ENCODE measurements around the gene CAMK2D.

Gene CAMK2D

DNA sequence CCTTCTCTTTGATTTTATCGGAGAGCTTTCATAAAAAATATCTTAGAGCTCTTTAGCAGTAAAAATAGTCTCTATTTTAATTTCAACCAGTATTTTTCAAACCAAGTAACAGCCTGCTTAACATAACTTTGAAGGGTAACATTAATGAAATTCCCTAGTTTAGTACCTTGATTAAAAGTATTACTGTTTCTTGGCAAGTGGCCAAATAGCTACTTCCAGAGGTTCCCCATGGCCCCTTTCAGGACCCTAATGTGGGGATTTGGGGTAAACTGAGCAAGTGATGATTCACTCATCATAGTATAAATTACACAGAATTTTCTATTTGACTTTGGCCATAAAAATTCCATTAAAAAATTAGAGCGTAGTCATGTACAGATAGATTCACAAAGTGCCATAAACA lies 211.0 kb downstream of the CAMK2D start:
- Histone ChIP-seq H3K4me3 (ENCODE audit: low read depth, low read length) (no peak overlapping the region), H3K4me1 (ENCODE audit: control insufficient read depth, insufficient read depth, low read length) (0 out of 2 replicates have a peak, but pooled peaks cover 6% of the 10 kb centered on the region), H3K36me3 (ENCODE audit: control insufficient read depth, insufficient read depth, low read length) (no peaks in the 10 kb centered on the region), H3K27me3 (ENCODE audit: control insufficient read depth, insufficient read depth, low read length) (no peaks in the 10 kb centered on the region), H3K9me3 (ENCODE audit: control insufficient read depth, insufficient read depth, low read depth, low read length) (no peaks in the 10 kb centered on the region), H3K27ac (ENCODE audit: low read depth, low read length) (no peak overlapping the region), H3K9ac (ENCODE audit: low read length) (no peak overlapping the region)

DNA sequence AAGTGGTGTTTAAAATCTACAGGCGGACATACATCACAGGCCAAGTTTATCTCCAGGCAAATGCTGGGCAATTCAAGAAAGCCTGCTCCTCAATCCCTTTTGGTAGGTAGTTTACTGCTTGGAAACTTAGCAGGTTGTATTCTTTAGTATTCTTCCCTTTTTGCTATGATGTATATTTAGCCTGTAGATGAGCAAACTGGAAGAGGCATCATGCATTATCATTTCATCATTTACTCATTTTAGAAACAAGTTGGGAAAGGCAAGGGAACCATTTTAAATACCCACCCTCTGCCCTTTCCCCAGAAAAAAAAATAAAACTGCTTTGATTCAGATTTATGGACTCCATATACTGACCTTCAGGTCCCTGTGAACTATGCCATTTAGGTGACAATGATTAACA lies 213.2 kb downstream of the CAMK2D start:
- H3K4me3 ChIP-seq (ENCODE audit: low read depth, low read length) = no peak overlapping the region
- no peaks in the 10 kb centered on the region for H3K36me3 ChIP-seq (ENCODE audit: control insufficient read depth, insufficient read depth, low read length)
- 0 out of 2 replicates have a peak, but pooled peaks cover 6% of the 10 kb centered on the region for H3K4me1 ChIP-seq (ENCODE audit: control insufficient read depth, insufficient read depth, low read length)
- no peak overlapping the region for H3K9ac ChIP-seq (ENCODE audit: low read length)
- no peak overlapping the region for H3K27ac ChIP-seq (ENCODE audit: low read depth, low read length)
- H3K27me3 ChIP-seq (ENCODE audit: control insufficient read depth, insufficient read depth, low read length) = no peaks in the 10 kb centered on the region
- no peaks in the 10 kb centered on the region for H3K9me3 ChIP-seq (ENCODE audit: control insufficient read depth, insufficient read depth, low read depth, low read length)

DNA sequence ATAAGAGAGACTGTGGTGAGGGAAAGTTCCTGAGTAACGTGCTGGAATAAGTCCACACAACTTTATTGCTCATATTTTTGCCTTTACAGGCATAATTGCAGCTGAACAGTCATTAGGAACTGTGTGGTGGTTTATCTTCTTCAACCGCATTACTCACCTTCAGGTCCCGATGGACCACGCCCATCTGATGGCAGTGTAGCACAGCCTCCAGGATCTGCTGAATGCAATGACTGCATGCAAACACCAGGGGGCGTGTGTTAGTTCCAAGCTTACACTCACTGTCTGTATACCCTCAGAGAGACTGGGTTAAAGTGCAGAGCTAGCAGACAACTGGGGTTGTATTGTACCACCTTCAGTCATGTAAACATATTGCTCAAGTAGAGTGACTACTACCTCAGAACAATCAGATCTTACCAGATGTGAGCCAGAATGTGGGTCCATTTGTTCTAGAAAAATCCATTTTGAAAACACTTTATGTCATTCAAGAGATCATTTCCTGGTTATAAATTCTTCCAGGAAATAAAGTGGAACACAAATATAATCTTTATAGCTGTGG lies 214.0 kb downstream of the CAMK2D start:
- Histone ChIP-seq H3K9me3 (ENCODE audit: control insufficient read depth, insufficient read depth, low read depth, low read length) (no peaks in the 10 kb centered on the region), H3K4me1 (ENCODE audit: control insufficient read depth, insufficient read depth, low read length) (0 out of 2 replicates have a peak, but pooled peaks cover 6% of the 10 kb centered on the region), H3K27me3 (ENCODE audit: control insufficient read depth, insufficient read depth, low read length) (no peaks in the 10 kb centered on the region), H3K27ac (ENCODE audit: low read depth, low read length) (no peak overlapping the region), H3K4me3 (ENCODE audit: low read depth, low read length) (no peak overlapping the region), H3K9ac (ENCODE audit: low read length) (no peak overlapping the region), H3K36me3 (ENCODE audit: control insufficient read depth, insufficient read depth, low read length) (no peaks in the 10 kb centered on the region)

DNA sequence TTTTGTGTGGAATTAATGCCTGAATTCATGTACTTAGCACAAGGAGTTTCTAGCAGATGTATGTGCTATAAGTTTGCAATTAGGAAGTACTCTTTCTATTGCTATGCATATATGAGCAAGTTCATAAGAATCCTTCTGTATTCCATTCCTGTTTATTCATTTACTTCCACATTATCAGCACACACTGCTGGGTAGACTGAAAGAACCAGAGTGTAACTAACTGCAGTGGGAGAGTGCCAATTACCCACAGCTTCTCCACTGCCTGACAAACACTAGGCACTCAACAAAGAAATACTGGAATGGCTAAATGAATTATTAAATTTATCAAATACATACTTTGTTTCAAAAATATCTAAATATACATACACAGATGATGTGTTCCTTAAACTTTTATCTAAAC lies 219.6 kb downstream of the CAMK2D start:
- no peaks in the 10 kb centered on the region for H3K9me3 ChIP-seq (ENCODE audit: control insufficient read depth, insufficient read depth, low read depth, low read length)
- no peak overlapping the region for H3K27ac ChIP-seq (ENCODE audit: low read depth, low read length)
- H3K4me3 ChIP-seq (ENCODE audit: low read depth, low read length) = no peak overlapping the region
- 0 out of 2 replicates have a peak, but pooled peaks cover 3% of the 10 kb centered on the region for H3K4me1 ChIP-seq (ENCODE audit: control insufficient read depth, insufficient read depth, low read length)
- no peaks in the 10 kb centered on the region for H3K27me3 ChIP-seq (ENCODE audit: control insufficient read depth, insufficient read depth, low read length)
- H3K9ac ChIP-seq (ENCODE audit: low read length) = no peak overlapping the region
- H3K36me3 ChIP-seq (ENCODE audit: control insufficient read depth, insufficient read depth, low read length) = no peaks in the 10 kb centered on the region

DNA sequence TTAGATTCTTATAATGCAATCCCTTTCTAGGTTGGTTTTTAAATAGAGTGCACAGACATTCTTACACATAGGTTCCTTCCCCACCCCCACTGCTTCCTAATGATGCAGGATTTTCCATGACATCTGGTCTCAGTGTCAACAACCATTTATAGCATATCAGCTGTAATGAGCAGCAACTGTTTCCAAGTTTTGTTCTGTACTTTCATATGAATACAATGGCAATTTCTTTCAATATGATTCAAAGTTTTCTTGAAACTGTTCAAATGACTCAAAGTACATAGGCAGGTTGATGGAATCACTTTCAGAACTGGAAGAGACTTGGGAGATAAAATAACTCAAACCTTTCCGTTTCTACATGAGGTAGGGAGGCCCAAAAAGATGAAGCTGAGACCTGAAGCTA lies 220.7 kb downstream of the CAMK2D start:
- H3K27ac ChIP-seq (ENCODE audit: low read depth, low read length) = no peak overlapping the region
- H3K9me3 ChIP-seq (ENCODE audit: control insufficient read depth, insufficient read depth, low read depth, low read length) = no peaks in the 10 kb centered on the region
- H3K4me3 ChIP-seq (ENCODE audit: low read depth, low read length) = no peak overlapping the region
- H3K27me3 ChIP-seq (ENCODE audit: control insufficient read depth, insufficient read depth, low read length) = no peaks in the 10 kb centered on the region
- H3K36me3 ChIP-seq (ENCODE audit: control insufficient read depth, insufficient read depth, low read length) = no peaks in the 10 kb centered on the region
- 0 out of 2 replicates have a peak, but pooled peaks cover 3% of the 10 kb centered on the region for H3K4me1 ChIP-seq (ENCODE audit: control insufficient read depth, insufficient read depth, low read length)
- no peak overlapping the region for H3K9ac ChIP-seq (ENCODE audit: low read length)

DNA sequence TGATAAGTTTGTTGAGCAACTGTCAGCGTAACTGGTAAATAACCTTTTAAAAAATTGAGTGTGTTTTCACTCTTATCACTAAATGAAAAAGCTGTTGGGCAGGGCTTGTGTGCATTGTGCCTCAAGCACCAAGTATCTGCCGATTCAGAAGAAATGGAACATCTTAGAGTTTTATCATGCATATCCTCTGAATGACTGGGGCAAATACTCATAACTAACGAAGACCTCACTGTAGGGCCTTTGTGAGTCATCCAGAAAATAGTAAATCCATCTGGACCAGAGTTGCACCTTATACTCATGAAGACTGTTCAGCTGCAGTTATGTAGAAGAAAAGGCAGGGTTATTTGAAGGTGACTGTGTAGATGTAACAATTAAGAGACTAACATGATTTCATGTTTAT lies 222.1 kb downstream of the CAMK2D start:
- H3K4me1 ChIP-seq (ENCODE audit: control insufficient read depth, insufficient read depth, low read length) = 0 out of 2 replicates have a peak, but pooled peaks cover 3% of the 10 kb centered on the region

DNA sequence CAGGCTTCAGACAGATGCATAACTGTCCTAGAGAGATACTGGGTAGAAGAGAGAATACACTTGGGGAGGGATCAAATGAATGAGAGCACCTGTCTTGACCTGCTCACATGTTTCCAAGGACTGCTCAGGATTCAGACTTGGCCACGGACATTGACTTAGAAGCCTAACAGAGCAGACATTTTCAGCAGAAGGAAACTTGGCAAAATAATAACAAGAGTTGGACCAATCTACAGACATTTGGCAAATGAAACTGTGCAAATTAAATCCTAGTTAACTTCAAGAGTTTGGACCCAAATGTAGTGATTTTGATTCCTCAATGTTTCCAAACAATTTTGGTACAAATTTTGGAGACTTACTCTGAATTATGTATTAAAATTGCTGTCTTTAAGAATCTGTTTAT lies 223.9 kb downstream of the CAMK2D start:
- Histone ChIP-seq H3K9ac (ENCODE audit: low read length) (no peak overlapping the region), H3K27ac (ENCODE audit: low read depth, low read length) (no peak overlapping the region), H3K4me3 (ENCODE audit: low read depth, low read length) (no peak overlapping the region), H3K9me3 (ENCODE audit: control insufficient read depth, insufficient read depth, low read depth, low read length) (no peaks in the 10 kb centered on the region), H3K27me3 (ENCODE audit: control insufficient read depth, insufficient read depth, low read length) (no peaks in the 10 kb centered on the region), H3K4me1 (ENCODE audit: control insufficient read depth, insufficient read depth, low read length) (0 out of 2 replicates have a peak, but pooled peaks cover 3% of the 10 kb centered on the region), H3K36me3 (ENCODE audit: control insufficient read depth, insufficient read depth, low read length) (no peaks in the 10 kb centered on the region)

More for the DNA sequence above, 222.1 kb downstream of the CAMK2D start:
- Histone ChIP-seq H3K27ac (ENCODE audit: low read depth, low read length) (no peak overlapping the region), H3K4me3 (ENCODE audit: low read depth, low read length) (no peak overlapping the region), H3K9ac (ENCODE audit: low read length) (no peak overlapping the region), H3K27me3 (ENCODE audit: control insufficient read depth, insufficient read depth, low read length) (no peaks in the 10 kb centered on the region), H3K9me3 (ENCODE audit: control insufficient read depth, insufficient read depth, low read depth, low read length) (no peaks in the 10 kb centered on the region), H3K36me3 (ENCODE audit: control insufficient read depth, insufficient read depth, low read length) (no peaks in the 10 kb centered on the region)

DNA sequence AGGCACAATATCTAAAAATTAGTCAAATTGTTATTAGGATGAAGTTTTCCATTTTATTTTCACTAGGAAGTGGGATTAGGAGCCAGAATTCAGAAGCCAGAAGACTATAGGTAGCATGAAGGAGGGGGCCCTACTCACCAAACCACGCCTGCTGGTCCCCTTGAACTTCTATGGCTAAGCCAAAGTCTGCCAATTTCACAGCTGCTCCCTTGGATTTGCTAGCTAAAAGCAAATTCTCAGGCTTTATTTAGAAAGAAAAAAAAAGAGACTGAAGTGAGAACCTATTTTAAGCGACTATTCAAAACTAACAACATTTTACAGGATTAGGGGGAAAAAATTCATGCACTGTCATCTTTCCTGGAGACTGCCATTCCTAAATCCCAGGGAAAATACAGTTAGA lies 224.3 kb downstream of the CAMK2D start:
- Histone ChIP-seq H3K27ac (ENCODE audit: low read depth, low read length) (no peak overlapping the region), H3K36me3 (ENCODE audit: control insufficient read depth, insufficient read depth, low read length) (no peaks in the 10 kb centered on the region), H3K4me3 (ENCODE audit: low read depth, low read length) (no peak overlapping the region), H3K27me3 (ENCODE audit: control insufficient read depth, insufficient read depth, low read length) (no peaks in the 10 kb centered on the region), H3K9ac (ENCODE audit: low read length) (no peak overlapping the region), H3K4me1 (ENCODE audit: control insufficient read depth, insufficient read depth, low read length) (0 out of 2 replicates have a peak, but pooled peaks cover 3% of the 10 kb centered on the region), H3K9me3 (ENCODE audit: control insufficient read depth, insufficient read depth, low read depth, low read length) (no peaks in the 10 kb centered on the region)

DNA sequence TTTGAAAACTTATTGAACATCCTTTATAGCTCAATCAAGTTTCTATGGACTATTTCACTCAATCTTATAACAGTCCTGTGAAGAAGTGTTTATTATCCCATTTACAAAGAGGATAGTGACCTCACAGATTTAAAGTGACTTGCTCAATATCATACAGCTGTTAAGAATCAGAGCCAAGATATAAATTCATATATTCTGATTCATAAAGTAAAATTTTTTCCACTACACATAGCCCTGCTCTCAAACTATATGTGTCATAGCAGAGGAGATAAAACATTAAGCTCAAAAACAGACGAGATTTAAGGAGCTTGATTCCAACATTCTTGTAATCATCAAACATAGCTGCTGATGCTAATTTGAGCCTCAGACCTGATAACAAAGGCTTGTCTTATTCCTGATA lies 226.8 kb downstream of the CAMK2D start:
- H3K9ac ChIP-seq (ENCODE audit: low read length) = no peak overlapping the region
- H3K27ac ChIP-seq (ENCODE audit: low read depth, low read length) = no peak overlapping the region
- H3K9me3 ChIP-seq (ENCODE audit: control insufficient read depth, insufficient read depth, low read depth, low read length) = no peaks in the 10 kb centered on the region
- no peaks in the 10 kb centered on the region for H3K36me3 ChIP-seq (ENCODE audit: control insufficient read depth, insufficient read depth, low read length)
- no peak overlapping the region for H3K4me3 ChIP-seq (ENCODE audit: low read depth, low read length)
- 0 out of 2 replicates have a peak, but pooled peaks cover 3% of the 10 kb centered on the region for H3K4me1 ChIP-seq (ENCODE audit: control insufficient read depth, insufficient read depth, low read length)
- H3K27me3 ChIP-seq (ENCODE audit: control insufficient read depth, insufficient read depth, low read length) = no peaks in the 10 kb centered on the region

DNA sequence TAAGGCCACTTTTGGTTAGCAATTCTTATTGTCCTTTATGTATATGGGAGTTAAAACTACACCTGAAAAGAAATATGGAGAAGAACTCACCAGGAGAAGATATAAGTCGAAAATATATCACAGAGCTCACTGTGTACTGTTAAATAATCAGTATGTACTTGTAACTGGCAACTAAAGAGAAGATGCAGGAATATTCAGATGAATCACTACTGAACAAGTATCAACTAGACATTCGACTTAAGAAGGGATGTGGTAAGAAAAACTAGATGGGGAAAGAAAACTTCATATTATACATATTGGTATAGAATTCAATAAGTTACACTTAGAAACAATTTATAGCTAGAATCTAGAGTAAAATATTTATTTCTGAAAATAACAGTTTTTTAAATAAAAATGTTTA lies 230.0 kb downstream of the CAMK2D start:
- no peaks in the 10 kb centered on the region for H3K36me3 ChIP-seq (ENCODE audit: control insufficient read depth, insufficient read depth, low read length)

DNA sequence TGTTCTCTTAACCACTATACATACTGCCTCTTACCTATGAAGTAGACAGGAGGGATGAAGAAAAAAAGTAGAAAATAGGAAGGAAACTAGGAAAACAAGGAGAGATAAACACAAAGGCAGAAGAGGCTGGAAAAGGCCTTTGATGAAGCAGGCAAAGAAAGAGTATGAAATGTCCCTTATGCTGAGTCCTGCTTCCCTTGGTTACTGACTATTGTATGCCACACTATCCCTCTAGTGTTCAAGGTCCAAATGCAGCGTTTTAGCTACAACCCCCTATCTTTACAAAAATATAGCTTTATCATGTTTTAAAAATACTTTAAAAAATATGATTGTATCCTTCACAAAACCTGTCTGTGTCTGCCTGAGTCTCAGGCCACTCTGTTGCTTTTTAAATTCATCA lies 233.1 kb downstream of the CAMK2D start:
- Histone ChIP-seq H3K27me3 (ENCODE audit: control insufficient read depth, insufficient read depth, low read length) (no peaks in the 10 kb centered on the region), H3K27ac (ENCODE audit: low read depth, low read length) (no peak overlapping the region), H3K36me3 (ENCODE audit: control insufficient read depth, insufficient read depth, low read length) (no peaks in the 10 kb centered on the region), H3K4me1 (ENCODE audit: control insufficient read depth, insufficient read depth, low read length) (peaks cover 17% of the 10 kb centered on the region), H3K9ac (ENCODE audit: low read length) (no peak overlapping the region), H3K4me3 (ENCODE audit: low read depth, low read length) (no peak overlapping the region), H3K9me3 (ENCODE audit: control insufficient read depth, insufficient read depth, low read depth, low read length) (no peaks in the 10 kb centered on the region)

More for the DNA sequence above, 230.0 kb downstream of the CAMK2D start:
- Histone ChIP-seq H3K4me3 (ENCODE audit: low read depth, low read length) (no peak overlapping the region), H3K9ac (ENCODE audit: low read length) (no peak overlapping the region), H3K27me3 (ENCODE audit: control insufficient read depth, insufficient read depth, low read length) (no peaks in the 10 kb centered on the region), H3K27ac (ENCODE audit: low read depth, low read length) (no peak overlapping the region), H3K9me3 (ENCODE audit: control insufficient read depth, insufficient read depth, low read depth, low read length) (no peaks in the 10 kb centered on the region), H3K4me1 (ENCODE audit: control insufficient read depth, insufficient read depth, low read length) (peaks cover 9% of the 10 kb centered on the region)
